H9 (cell line): Measurements from ENCODE around the gene GNAI1. TPM values are rescaled to one million over a fixed set of nuclear protein-coding genes. Genes with fewer than 3 reads are reported as not detected.

Experiments
- DNase-seq: peaks from one replicate; pipeline ENCODE4 v3.0.0-alpha.2; 2017
- H2AFZ ChIP-seq: one replicate; pipeline ENCODE4 v1.6.1; 2013; ENCODE audit warnings: mild to moderate bottlenecking, low read length, control low read depth, moderate library complexity
- H2AK5ac ChIP-seq: 2 replicates; pipeline ENCODE4 v1.6.1; 2013; ENCODE audit warnings: low read length, control low read depth, mixed read lengths; ENCODE audit not compliant: insufficient read length
- H2BK120ac ChIP-seq: one replicate; pipeline ENCODE4 v1.6.1; 2013; ENCODE audit warnings: low read depth, mild to moderate bottlenecking, low read length, control low read depth, inconsistent platforms; ENCODE audit not compliant: poor library complexity, severe bottlenecking
- H2BK12ac ChIP-seq: 2 replicates; pipeline ENCODE4 v1.6.1; 2013; ENCODE audit warnings: low read length, control low read depth, mixed read lengths, low read depth; ENCODE audit not compliant: insufficient read length
- H2BK15ac ChIP-seq: 2 replicates; pipeline ENCODE4 v1.6.1; 2013; ENCODE audit warnings: low read depth, low read length, control low read depth
- H2BK20ac ChIP-seq: one replicate; pipeline ENCODE4 v1.6.1; 2013; ENCODE audit warnings: low read depth, mild to moderate bottlenecking, low read length, control low read depth, inconsistent platforms; ENCODE audit not compliant: poor library complexity, severe bottlenecking
- H2BK5ac ChIP-seq: 2 replicates; pipeline ENCODE4 v1.6.1; 2013; ENCODE audit warnings: low read length, control low read depth, mixed read lengths; ENCODE audit not compliant: insufficient read length
- H3K14ac ChIP-seq: 2 replicates; pipeline ENCODE4 v1.6.1; 2013; ENCODE audit warnings: low read length, control low read depth; ENCODE audit not compliant: insufficient read depth
- H3K18ac ChIP-seq: 2 replicates; pipeline ENCODE4 v1.6.1; 2013; ENCODE audit warnings: low read depth, mild to moderate bottlenecking, mixed read lengths, low read length, control low read depth; ENCODE audit not compliant: insufficient read length
- H3K23ac ChIP-seq: 2 replicates; pipeline ENCODE4 v1.6.1; 2013; ENCODE audit warnings: low read length, control low read depth, mixed read lengths, low read depth; ENCODE audit not compliant: insufficient read length
- H3K23me2 ChIP-seq: 2 replicates; pipeline ENCODE4 v1.6.1; 2013; ENCODE audit warnings: low read depth, mild to moderate bottlenecking, mixed read lengths, low read length, control low read depth; ENCODE audit not compliant: insufficient read length, poor library complexity, severe bottlenecking
- H3K27ac ChIP-seq: 2 replicates; pipeline ENCODE4 v1.5.1; 2013; ENCODE audit warnings: low read length, control low read depth, mixed read lengths, low read depth; ENCODE audit not compliant: insufficient read length
- H3K27me3 ChIP-seq: 2 replicates; pipeline ENCODE4 v1.6.1; 2013; ENCODE audit warnings: low read length, control low read depth, inconsistent platforms; ENCODE audit not compliant: insufficient read depth
- H3K4ac ChIP-seq: 2 replicates; pipeline ENCODE4 v1.6.1; 2013; ENCODE audit warnings: low read depth, mild to moderate bottlenecking, control low read depth, inconsistent platforms, low read length, moderate library complexity
- H3K4me1 ChIP-seq: 2 replicates; pipeline ENCODE4 v1.6.1; 2013; ENCODE audit warnings: low read length, control low read depth, inconsistent platforms; ENCODE audit not compliant: insufficient read depth
- H3K4me2 ChIP-seq: 2 replicates; pipeline ENCODE4 v1.6.1; 2013; ENCODE audit warnings: low read length, control low read depth, mixed read lengths; ENCODE audit not compliant: insufficient read length, insufficient read depth
- H3K56ac ChIP-seq: 2 replicates; pipeline ENCODE4 v1.6.1; 2013; ENCODE audit warnings: low read depth, mild to moderate bottlenecking, mixed read lengths, low read length, control low read depth; ENCODE audit not compliant: insufficient read length
- H3K79me1 ChIP-seq: 2 replicates; pipeline ENCODE4 v1.6.1; 2013; ENCODE audit warnings: low read depth, mild to moderate bottlenecking, moderate library complexity, low read length, control low read depth, inconsistent platforms; ENCODE audit not compliant: insufficient read depth, poor library complexity, severe bottlenecking
- H3K79me2 ChIP-seq: 2 replicates; pipeline ENCODE4 v1.6.1; 2013; ENCODE audit warnings: low read length, control low read depth, inconsistent platforms; ENCODE audit not compliant: insufficient read depth
- H3K9ac ChIP-seq: 2 replicates; pipeline ENCODE4 v1.6.1; 2013; ENCODE audit warnings: low read length, control low read depth, mixed read lengths; ENCODE audit not compliant: insufficient read length; ENCODE audit errors: extremely low read depth
- H3K9me3 ChIP-seq: one replicate; pipeline ENCODE4 v1.6.1; 2013; ENCODE audit warnings: low read depth, low read length, inconsistent platforms; ENCODE audit not compliant: control insufficient read depth
- H3T11ph ChIP-seq: one replicate; pipeline ENCODE4 v1.6.1; 2013; ENCODE audit warnings: mild to moderate bottlenecking, low read length, control low read depth, inconsistent platforms
- H4K20me1 ChIP-seq: one replicate; pipeline ENCODE4 v1.6.1; 2013; ENCODE audit not compliant: control insufficient read depth, insufficient read length, insufficient read depth
- H4K5ac ChIP-seq: 2 replicates; pipeline ENCODE4 v1.6.1; 2013; ENCODE audit warnings: low read depth, mild to moderate bottlenecking, mixed read lengths, low read length, control low read depth; ENCODE audit not compliant: insufficient read length
- H4K8ac ChIP-seq: replicated peaks from 2 replicates; pipeline ENCODE4 v1.6.1; 2013; ENCODE audit warnings: low read length, control low read depth, mixed read lengths, low read depth; ENCODE audit not compliant: insufficient read length
- H4K91ac ChIP-seq: 2 replicates; pipeline ENCODE4 v1.6.1; 2013; ENCODE audit warnings: low read depth, mild to moderate bottlenecking, moderate library complexity, mixed read lengths, low read length, control low read depth; ENCODE audit not compliant: insufficient read length
- H3K27ac Mint-ChIP-seq, 3 experiments: 2 replicates in 2 of 3; 3 replicates in 1 of 3; pipeline ENCODE4 v1.8.0; 2020 to 2021; ENCODE audit warnings: mixed read lengths in 3 of 3, mild to moderate bottlenecking in 1 of 3, moderate library complexity in 1 of 3
- H3K27me3 Mint-ChIP-seq: 2 replicates; pipeline ENCODE4 v1.8.0; 2021; ENCODE audit warnings: low read depth, mild to moderate bottlenecking, moderate library complexity, mixed read lengths
- H3K36me3 Mint-ChIP-seq, 3 experiments: 2 replicates in 2 of 3; 3 replicates in 1 of 3; pipeline ENCODE4 v1.8.0; 2020 to 2021; ENCODE audit warnings: low read depth in 3 of 3, mixed read lengths in 3 of 3; ENCODE audit not compliant: insufficient read depth in 1 of 3
- H3K4me1 Mint-ChIP-seq, 2 experiments: 2 replicates each; pipeline ENCODE4 v1.8.0; 2020; ENCODE audit warnings: mixed read lengths in 2 of 2
- H3K4me3 Mint-ChIP-seq, 2 experiments: 2 replicates in 1 of 2; 3 replicates in 1 of 2; pipeline ENCODE4 v1.8.0; 2020 to 2021; ENCODE audit warnings: mild to moderate bottlenecking in 2 of 2, mixed read lengths in 2 of 2, moderate library complexity in 1 of 2
- H3K9me3 Mint-ChIP-seq, 2 experiments: 2 replicates in 1 of 2; 3 replicates in 1 of 2; pipeline ENCODE4 v1.8.0; 2020; ENCODE audit warnings: mild to moderate bottlenecking in 2 of 2, mixed read lengths in 2 of 2, moderate library complexity in 1 of 2
- CTCF ChIP-seq: fragments of 200-600 bp; sonication (generic); conservative IDR thresholded peaks from 3 replicates; pipeline ENCODE4 v1.8.0; 2021; ENCODE audit warnings: antibody characterized with exemption, mild to moderate bottlenecking
- WGBS: extraction: QIAGEN DNeasy Blood & Tissue Kit; methylation state at CpG from one replicate; pipeline ENCODE4 v1.1.7; 2013; ENCODE audit warnings: missing lambda C conversion rate, low lambda C conversion rate, mixed read lengths; ENCODE audit not compliant: insufficient read length; ENCODE audit errors: extremely low coverage; 5-methylcytosine and 5-hydroxymethylcytosine counted together
- total RNA-seq: library from RNA; stranded (reverse); gene quantifications from 2 replicates; pipeline ENCODE4 v1.2.1, GENCODE V29; 2021

Gene GNAI1
- total RNA-seq, 1 experiment from 2014 or later: 14.1 TPM

DNA sequence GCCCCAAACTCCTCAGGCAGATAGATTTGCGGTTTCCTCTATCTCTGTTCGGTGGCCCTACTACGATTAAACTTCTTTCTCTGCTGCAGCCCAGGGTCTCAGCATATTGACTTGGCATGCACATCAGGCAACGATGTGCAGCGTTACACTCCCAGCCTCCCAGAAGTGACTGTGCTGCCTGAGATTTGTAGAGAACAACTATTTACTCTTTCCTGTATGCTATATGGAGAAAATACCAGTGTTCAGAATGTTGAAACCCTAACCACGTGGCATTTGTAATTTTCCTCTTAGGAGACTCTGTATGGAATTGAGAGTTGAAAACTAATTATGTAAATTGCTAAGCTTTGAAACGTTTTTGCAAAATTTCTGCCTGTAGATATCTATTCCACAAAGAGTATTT lies 50.9 kb downstream of the GNAI1 start:
- Mint-ChIP-seq H3K9me3 (no peaks in the 10 kb centered on the region), H3K36me3 (peaks cover 0 to 5% (median 3%) of the 10 kb centered on the region in 3 experiments; a peak in 3 of 7 replicates), H3K4me3 (no peak overlapping the region; a peak in 1 of 5 replicates), H3K27ac (peak overlapping the region; percentile 5 to 78 (median 54); a peak in 5 of 7 replicates), H3K27me3 (no peaks in the 10 kb centered on the region), H3K4me1 (peaks cover 55 to 65% of the 10 kb centered on the region in 2 experiments)
- Histone ChIP-seq H3K9me3 (no peaks in the 10 kb centered on the region), H2AFZ (no peak overlapping the region), H3K79me2 (peaks cover 5% of the 10 kb centered on the region; the same call in 1 of the 2 replicates), H4K5ac (no peak overlapping the region), H3K27me3 (no peaks in the 10 kb centered on the region), H2AK5ac (peak overlapping the region; percentile 70), H2BK15ac (no peak overlapping the region), H3K23me2 (no peaks in the 10 kb centered on the region), H2BK120ac (no peak overlapping the region), H2BK12ac (no peak overlapping the region), H3K14ac (peak overlapping the region; percentile 28; the same call in 1 of the 2 replicates), H3K4me2 (no peak overlapping the region), H3K4ac (no peak overlapping the region), H3K56ac (no peak overlapping the region), H3K4me1 (peaks cover 23% of the 10 kb centered on the region), H2BK5ac (no peak overlapping the region), H3T11ph (no peak overlapping the region), H2BK20ac (no peak overlapping the region), H4K8ac (no peak overlapping the region), H3K9ac (no peak overlapping the region), H3K18ac (no peak overlapping the region), H4K20me1 (no peaks in the 10 kb centered on the region), H3K23ac (no peak overlapping the region), H3K79me1 (peaks cover 4% of the 10 kb centered on the region), H3K27ac (no peak overlapping the region), H4K91ac (peak overlapping the region; percentile 36)
- no CpG with 5 or more reads among the region's 7 CpGs for WGBS
- TF ChIP-seq CTCF: no peak
- no peak for DNase-seq
